Rectal smooth muscle tissue (tissue), 1 donor: ENCODE results near the gene NUP205.

Experiments
- H3K27ac ChIP-seq: one replicate; pipeline ENCODE4 v1.7.0; 2013; ENCODE audit warnings: low read depth, low read length, inconsistent platforms
- H3K27me3 ChIP-seq: one replicate; pipeline ENCODE4 v1.7.0; 2013; ENCODE audit warnings: low read length; ENCODE audit not compliant: control insufficient read depth, insufficient read depth
- H3K36me3 ChIP-seq: one replicate; pipeline ENCODE4 v1.7.0; 2013; ENCODE audit warnings: low read length; ENCODE audit not compliant: control insufficient read depth, insufficient read depth
- H3K4me1 ChIP-seq: one replicate; pipeline ENCODE4 v1.7.0; 2013; ENCODE audit warnings: low read length; ENCODE audit not compliant: control insufficient read depth, insufficient read depth
- H3K4me3 ChIP-seq: one replicate; pipeline ENCODE4 v1.7.0; 2013; ENCODE audit warnings: low read length
- H3K9ac ChIP-seq: one replicate; pipeline ENCODE4 v1.7.0; 2013; ENCODE audit warnings: low read length

The NUP205 gene

DNA sequence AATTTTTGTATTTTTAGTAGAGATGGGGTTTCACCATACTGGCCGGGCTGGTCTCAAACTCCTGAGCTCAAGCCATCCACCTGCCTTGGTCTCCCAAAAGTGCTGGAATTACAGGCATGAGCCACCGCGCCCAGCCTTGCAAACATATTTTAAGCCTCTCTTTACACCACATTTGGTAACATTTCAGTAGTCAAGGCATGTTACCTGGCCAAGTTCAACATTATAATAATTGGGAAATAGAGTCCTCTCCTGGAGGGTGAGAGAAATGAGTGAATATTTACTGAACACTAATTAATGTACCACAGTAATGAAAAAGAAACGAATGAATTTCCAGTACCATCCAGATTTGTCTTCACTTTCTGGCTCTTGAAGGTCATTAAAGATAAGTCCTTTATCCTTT is 37.8 kb upstream of the NUP205 start:
- Histone ChIP-seq H3K27me3 (no peaks in the 10 kb centered on the region), H3K4me3 (no peak overlapping the region), H3K9ac (no peak overlapping the region), H3K4me1 (no peaks in the 10 kb centered on the region), H3K27ac (no peak overlapping the region), H3K36me3 (no peaks in the 10 kb centered on the region)

DNA sequence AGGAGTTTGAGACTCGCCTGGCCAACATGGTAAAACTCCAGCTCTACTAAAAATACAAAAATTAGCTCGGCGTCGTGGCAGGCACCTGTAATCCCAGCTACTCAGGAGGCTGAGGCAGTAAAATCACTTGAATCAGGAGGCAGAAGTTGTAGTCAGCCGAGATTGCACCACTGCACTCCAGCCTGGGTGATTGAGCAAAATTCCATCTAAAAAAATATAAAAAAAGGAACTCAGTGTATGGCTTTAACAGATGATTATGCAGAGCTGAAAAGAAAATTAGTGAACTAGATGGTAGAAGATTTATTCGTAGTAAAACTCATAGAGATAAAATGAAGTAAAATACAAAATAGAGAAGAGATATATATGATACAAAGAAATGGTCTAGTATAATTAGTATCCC is 35.2 kb upstream of the NUP205 start:
- Histone ChIP-seq H3K36me3 (no peaks in the 10 kb centered on the region), H3K27me3 (no peaks in the 10 kb centered on the region), H3K4me1 (no peaks in the 10 kb centered on the region), H3K9ac (no peak overlapping the region), H3K27ac (no peak overlapping the region), H3K4me3 (no peak overlapping the region)

DNA sequence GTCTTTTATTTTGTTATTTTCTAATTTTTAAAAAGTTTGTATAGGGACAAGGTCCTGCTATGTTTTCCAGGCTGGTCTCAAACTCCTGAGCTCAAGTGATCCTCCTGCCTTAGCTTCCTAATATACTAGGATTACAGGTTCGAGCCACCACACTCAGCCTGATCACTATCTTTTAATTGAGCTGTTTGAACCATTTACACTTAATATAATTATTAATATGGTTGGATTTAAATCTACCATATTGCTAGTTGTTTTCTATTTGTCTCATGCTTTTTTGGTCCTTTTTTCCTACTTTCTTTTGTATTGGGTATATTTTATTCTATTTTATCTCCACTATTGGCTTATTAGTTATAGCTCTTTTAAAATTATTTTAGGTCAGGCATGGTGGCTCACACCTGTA is 34.6 kb upstream of the NUP205 start:
- H3K4me1 ChIP-seq, result no peaks in the 10 kb centered on the region
- H3K4me3 ChIP-seq, result no peak overlapping the region
- no peak overlapping the region for H3K27ac ChIP-seq
- H3K27me3 ChIP-seq, result no peaks in the 10 kb centered on the region
- no peak overlapping the region for H3K9ac ChIP-seq
- H3K36me3 ChIP-seq, result no peaks in the 10 kb centered on the region

DNA sequence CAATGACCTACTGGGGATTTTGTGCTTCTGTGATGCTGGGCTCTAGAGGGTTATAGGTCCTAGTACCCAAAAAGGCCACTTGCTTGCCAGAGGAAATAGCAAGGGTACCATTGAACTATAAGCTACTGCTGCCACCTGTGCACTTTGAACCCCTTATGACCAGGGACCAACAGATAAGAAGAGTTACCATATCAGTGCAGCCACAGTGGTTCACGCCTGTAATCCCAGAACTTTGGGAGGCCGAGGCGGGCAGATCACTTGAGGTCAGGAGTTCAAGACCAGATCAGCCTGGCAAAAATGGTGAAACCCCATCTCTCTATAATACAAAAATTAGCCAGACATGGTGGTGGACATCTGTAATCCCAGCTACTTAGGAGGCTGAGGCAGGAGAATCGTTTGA is 32.3 kb upstream of the NUP205 start:
- Histone ChIP-seq H3K27me3 (no peaks in the 10 kb centered on the region), H3K27ac (no peak overlapping the region), H3K4me1 (no peaks in the 10 kb centered on the region), H3K4me3 (no peak overlapping the region), H3K36me3 (no peaks in the 10 kb centered on the region), H3K9ac (no peak overlapping the region)

DNA sequence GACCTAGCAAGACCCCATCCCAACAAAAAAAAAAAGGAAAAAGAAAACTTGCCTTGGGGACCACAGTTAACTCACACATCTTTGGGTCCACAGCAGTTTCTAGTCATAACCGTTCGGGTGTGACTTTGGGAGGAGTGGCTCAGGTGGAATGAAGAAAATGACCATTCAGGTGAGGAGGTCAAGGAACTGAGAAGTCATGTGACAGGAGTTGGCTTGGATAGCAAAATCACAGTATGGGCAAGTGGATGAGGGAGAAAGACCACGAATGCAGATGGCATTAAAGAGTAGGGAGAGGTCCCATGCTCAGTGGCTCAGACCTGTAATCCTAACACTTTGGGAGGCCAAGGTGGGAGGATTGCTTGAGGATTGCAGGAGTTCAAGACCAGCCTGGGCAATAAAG is 30.7 kb upstream of the NUP205 start:
- Histone ChIP-seq H3K27me3 (no peaks in the 10 kb centered on the region), H3K4me3 (no peak overlapping the region), H3K9ac (no peak overlapping the region), H3K36me3 (no peaks in the 10 kb centered on the region), H3K4me1 (no peaks in the 10 kb centered on the region), H3K27ac (no peak overlapping the region)

DNA sequence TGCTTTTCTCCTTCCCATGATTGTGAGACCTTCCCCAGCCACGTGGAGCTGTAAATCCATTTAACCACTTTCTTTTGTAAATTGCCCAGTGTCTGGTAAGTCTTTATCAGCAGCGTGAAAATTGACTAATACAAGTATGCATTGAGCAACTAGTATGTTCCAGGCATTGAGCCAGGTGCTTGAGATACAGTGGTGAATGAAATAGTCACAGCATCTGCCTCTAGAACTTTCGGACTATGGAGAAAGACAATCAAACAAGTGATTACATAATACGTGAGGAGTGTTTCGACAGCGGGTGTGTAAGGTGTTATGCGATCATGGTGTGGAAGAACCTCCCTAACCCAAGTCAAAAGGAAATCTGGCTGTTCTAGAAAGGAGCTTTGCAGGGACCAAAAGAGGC is 21.6 kb upstream of the NUP205 start:
- Histone ChIP-seq H3K4me3 (no peak overlapping the region), H3K9ac (no peak overlapping the region), H3K36me3 (no peaks in the 10 kb centered on the region), H3K27ac (no peak overlapping the region), H3K4me1 (no peaks in the 10 kb centered on the region), H3K27me3 (no peaks in the 10 kb centered on the region)

DNA sequence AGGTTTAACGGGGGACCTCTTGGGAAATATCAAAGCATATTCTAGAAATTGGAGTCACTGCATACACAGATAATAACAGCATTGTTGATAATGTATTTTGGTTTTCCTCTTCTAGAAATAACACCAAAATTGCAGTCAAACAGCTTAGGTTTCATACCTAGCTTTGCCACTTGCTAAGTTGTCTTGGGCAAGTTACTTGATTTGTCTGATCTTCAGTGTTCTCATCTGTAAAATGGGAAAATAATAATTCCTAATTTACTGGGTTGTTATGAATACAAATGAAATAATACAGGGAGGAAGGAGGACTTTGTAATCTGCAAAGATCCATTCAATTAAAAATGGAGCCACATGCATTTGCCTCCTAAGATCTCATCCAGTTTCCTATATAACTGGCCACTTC is 20.3 kb upstream of the NUP205 start:
- Histone ChIP-seq H3K4me1 (no peaks in the 10 kb centered on the region), H3K27me3 (no peaks in the 10 kb centered on the region), H3K27ac (no peak overlapping the region), H3K4me3 (no peak overlapping the region), H3K36me3 (no peaks in the 10 kb centered on the region), H3K9ac (no peak overlapping the region)

DNA sequence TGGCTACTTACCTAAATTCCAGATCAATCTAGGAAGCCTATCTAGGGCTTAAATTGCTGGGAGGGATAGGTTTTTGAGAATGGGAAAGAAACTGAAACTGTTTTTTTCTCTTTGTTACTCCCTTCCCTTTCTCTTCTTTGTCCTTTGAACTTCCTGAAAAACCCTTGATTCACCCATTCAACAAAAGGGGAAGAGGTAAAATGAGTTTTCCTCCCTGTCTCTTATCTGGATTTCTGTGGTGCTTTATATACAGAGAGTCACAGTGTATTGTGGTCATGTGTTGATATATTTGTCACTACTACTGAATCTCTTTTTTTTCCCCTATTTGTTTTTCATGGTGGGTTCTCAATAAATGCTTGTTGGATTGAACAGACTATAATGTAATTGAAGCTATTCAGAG is 19.8 kb upstream of the NUP205 start:
- no peak overlapping the region for H3K27ac ChIP-seq
- no peaks in the 10 kb centered on the region for H3K36me3 ChIP-seq
- H3K4me1 ChIP-seq, result no peaks in the 10 kb centered on the region
- no peak overlapping the region for H3K9ac ChIP-seq
- H3K27me3 ChIP-seq, result no peaks in the 10 kb centered on the region
- H3K4me3 ChIP-seq, result no peak overlapping the region

DNA sequence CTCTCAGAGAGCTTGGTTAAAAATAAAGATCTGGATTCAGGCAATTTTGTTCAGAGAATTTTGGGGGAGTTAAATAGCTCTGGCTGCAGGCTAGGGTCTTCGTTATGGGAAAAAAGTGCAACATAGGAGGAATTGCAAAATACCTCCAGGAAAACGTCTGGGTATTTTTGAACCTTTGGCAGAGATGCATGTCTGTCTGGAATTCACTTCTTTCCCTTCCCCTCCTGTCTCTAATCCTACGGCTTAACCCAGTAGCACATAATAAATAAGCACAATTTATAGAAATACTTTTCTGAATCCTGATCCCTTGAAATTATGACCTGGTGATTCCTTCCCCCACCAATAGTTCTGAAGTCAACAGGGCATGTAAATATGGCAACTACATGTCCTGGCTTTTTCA is 19.3 kb upstream of the NUP205 start:
- Histone ChIP-seq H3K27ac (no peak overlapping the region), H3K36me3 (no peaks in the 10 kb centered on the region), H3K27me3 (no peaks in the 10 kb centered on the region), H3K9ac (no peak overlapping the region), H3K4me3 (no peak overlapping the region), H3K4me1 (no peaks in the 10 kb centered on the region)

DNA sequence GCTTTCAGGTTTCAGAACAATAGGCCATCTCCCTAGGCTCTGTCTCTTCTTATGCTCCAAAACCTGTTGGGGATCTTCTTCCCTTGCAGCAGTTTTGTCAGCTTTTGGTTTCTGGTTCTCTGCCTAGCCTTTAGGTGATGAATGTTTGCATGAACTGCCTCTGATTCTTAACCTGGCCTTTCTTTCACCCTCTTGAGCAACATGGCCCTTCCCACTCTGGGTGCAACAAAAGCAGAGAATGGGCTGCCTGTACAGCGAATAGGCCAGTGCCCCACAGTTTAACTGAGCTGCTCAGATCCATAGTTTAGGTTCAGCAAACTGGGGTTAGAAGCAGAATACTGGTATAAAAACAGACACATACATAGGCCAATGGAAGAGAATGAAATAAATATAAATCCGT is 18.1 kb upstream of the NUP205 start:
- H3K4me1 ChIP-seq, result no peaks in the 10 kb centered on the region

DNA sequence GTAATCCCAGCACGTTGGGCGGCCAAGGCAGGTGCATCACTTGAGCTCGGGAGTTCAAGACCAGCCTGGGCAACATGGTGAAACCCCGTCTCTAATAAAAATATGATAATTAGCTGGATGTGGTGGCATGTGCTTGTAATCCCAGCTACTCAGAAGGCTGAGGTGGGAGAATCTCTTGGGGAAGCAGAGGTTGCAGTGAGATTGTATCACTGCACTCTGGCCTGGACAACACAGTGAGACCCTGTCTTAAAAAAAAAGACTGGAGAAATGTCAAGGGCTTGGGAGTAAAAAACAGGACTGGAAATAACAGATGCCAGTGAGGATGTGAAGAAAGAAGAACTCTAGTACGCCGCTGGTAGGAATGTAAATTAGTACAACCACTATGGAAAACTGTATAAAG is 16.7 kb upstream of the NUP205 start:
- Histone ChIP-seq H3K27me3 (no peaks in the 10 kb centered on the region), H3K36me3 (no peaks in the 10 kb centered on the region), H3K4me1 (no peaks in the 10 kb centered on the region), H3K9ac (no peak overlapping the region), H3K4me3 (no peak overlapping the region), H3K27ac (no peak overlapping the region)

More for the DNA sequence above, 18.1 kb upstream of the NUP205 start:
- H3K27ac ChIP-seq, result no peak overlapping the region
- H3K36me3 ChIP-seq, result no peaks in the 10 kb centered on the region
- no peak overlapping the region for H3K9ac ChIP-seq
- H3K4me3 ChIP-seq, result no peak overlapping the region
- no peaks in the 10 kb centered on the region for H3K27me3 ChIP-seq

DNA sequence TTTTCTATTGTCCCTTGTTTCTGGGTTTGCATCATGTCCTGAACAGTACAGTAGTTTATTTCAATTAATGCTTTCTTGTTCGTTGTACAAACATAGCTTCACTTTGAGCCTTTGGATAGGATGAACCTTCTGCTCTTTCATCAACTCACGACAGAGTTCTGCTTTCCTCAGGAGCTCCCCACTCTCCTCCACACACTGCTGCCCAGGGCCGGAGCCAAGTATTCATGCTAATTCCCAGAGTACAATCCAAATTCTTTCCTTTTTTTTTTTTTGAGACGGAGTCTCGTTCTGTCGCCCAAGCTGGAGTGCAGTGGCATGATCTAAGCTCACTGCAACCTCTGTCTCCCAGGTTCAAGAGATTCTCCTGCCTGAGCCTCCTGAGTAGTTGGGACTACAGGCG is 7.5 kb upstream of the NUP205 start:
- Histone ChIP-seq H3K4me3 (no peak overlapping the region), H3K9ac (no peak overlapping the region), H3K4me1 (no peaks in the 10 kb centered on the region), H3K36me3 (no peaks in the 10 kb centered on the region), H3K27me3 (no peaks in the 10 kb centered on the region), H3K27ac (no peak overlapping the region)

DNA sequence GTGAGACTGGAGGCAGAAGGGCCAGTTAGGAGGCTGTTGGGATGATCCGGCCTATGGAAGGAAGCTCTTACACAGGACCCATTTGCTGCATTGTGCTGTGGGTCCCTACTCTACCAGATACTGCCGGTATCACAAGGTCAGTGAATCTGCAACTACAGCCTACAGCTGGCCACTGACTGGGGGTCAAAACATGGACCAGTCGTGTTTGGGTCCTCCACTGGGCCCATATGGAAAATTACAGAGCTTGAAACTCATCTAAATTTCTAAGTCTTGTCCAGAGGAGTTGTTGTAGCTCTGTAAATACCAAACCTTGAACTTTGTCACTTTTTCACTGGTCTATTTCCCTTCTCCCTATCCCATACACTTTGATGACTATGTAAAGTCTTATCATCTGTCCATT is 5.6 kb upstream of the NUP205 start:
- no peak overlapping the region for H3K4me3 ChIP-seq
- H3K9ac ChIP-seq, result no peak overlapping the region
- no peak overlapping the region for H3K27ac ChIP-seq
- no peaks in the 10 kb centered on the region for H3K36me3 ChIP-seq
- no peaks in the 10 kb centered on the region for H3K4me1 ChIP-seq
- no peaks in the 10 kb centered on the region for H3K27me3 ChIP-seq

DNA sequence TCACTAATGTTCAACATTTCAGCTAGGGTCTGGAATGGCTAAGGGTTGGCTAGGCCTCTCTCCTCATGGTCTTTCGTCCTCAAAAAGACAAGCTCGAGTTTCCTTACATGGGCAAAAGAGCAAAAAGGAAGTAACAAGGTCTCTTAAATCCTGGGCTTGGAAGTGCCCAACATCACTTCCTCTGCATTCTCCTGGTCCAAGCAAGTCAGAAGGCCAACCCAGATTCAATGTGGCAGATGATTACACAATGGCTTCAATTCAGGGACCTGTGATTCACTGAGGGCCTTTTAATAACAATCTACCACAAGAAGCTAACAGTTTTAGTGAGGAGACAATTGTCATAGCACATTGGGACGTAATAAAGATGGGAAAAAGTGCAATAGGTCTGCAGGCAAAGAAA is 4.4 kb upstream of the NUP205 start:
- no peaks in the 10 kb centered on the region for H3K36me3 ChIP-seq
- H3K4me1 ChIP-seq, result no peaks in the 10 kb centered on the region
- no peak overlapping the region for H3K9ac ChIP-seq
- no peaks in the 10 kb centered on the region for H3K27me3 ChIP-seq
- no peak overlapping the region for H3K27ac ChIP-seq
- H3K4me3 ChIP-seq, result no peak overlapping the region
